GM21717 (cell line): ENCODE results near the gene CEP128.
A peak's percentile ranks its signal among the peaks of the same experiment; 100 is the strongest.

ENCODE experiments used
- ATAC-seq: cut with Tn5 transposase; IDR thresholded peaks from one replicate; pipeline ENCODE4 v1.9.1; 2021; ENCODE audit warnings: mild to moderate bottlenecking, moderate library complexity; ENCODE audit not compliant: unreplicated experiment

The CEP128 gene

GRCh38 chr14:80941241-80942185, at the start of gene CEP128:
Gene CEP128, minus strand, starts transcription at chr14:80941738.
- peak; percentile 98 for ATAC-seq

- ATAC-seq, result peak; percentile 61
Measured at GRCh38 chr14:80988735-80989429, 47.3 kb upstream of the CEP128 start.

- ATAC-seq, result no peak
Measured at GRCh38 chr14:80988192-80988591, 46.7 kb upstream of the CEP128 start.

- peak; percentile 60 for ATAC-seq
Measured at GRCh38 chr14:80987235-80988032, 45.9 kb upstream of the CEP128 start.

- ATAC-seq, result no peak
Measured at GRCh38 chr14:80982711-80983110, 41.2 kb upstream of the CEP128 start.

GRCh38 chr14:80981673-80982072, 40.1 kb upstream of the CEP128 start:
- ATAC-seq, result no peak

- no peak for ATAC-seq
Measured at GRCh38 chr14:80981156-80981555, 39.6 kb upstream of the CEP128 start.

- no peak for ATAC-seq
Measured at GRCh38 chr14:80979951-80980350, 38.4 kb upstream of the CEP128 start.

- no peak for ATAC-seq
Measured at GRCh38 chr14:80978403-80978802, 36.9 kb upstream of the CEP128 start.

- no peak for ATAC-seq
Measured at GRCh38 chr14:80977221-80977620, 35.7 kb upstream of the CEP128 start.

- ATAC-seq, result no peak
Measured at GRCh38 chr14:80974679-80975078, 33.1 kb upstream of the CEP128 start.

- ATAC-seq, result no peak
Measured at GRCh38 chr14:80973931-80974641, 32.5 kb upstream of the CEP128 start.

- no peak for ATAC-seq
Measured at GRCh38 chr14:80965037-80965436, 23.5 kb upstream of the CEP128 start.

- peak; percentile 99 for ATAC-seq
Measured at GRCh38 chr14:80959496-80959895, 18.0 kb upstream of the CEP128 start.

- no peak for ATAC-seq
Measured at GRCh38 chr14:80958939-80959338, 17.4 kb upstream of the CEP128 start.

GRCh38 chr14:80958226-80958625, 16.7 kb upstream of the CEP128 start:
- ATAC-seq, result no peak

GRCh38 chr14:80957613-80958012, 16.1 kb upstream of the CEP128 start:
- no peak for ATAC-seq

GRCh38 chr14:80956922-80957321, 15.4 kb upstream of the CEP128 start:
- no peak for ATAC-seq

GRCh38 chr14:80956102-80956501, 14.6 kb upstream of the CEP128 start:
- ATAC-seq, result no peak

GRCh38 chr14:80955416-80955941, 13.9 kb upstream of the CEP128 start, which contains the start of gene TSHR:
Gene TSHR, plus strand, starts transcription at chr14:80955621. Its CDS starts 60 bp downstream, at chr14:80955681.
- ATAC-seq, result no peak
